Stimulated activated CD8-positive, alpha-beta memory T cell treated with anti-CD3 and anti-CD28 coated beads, Interleukin-12 subunit alpha, Interleukin-12 subunit beta, amount 100 ng/mL, for 24 hours (primary cell): ENCODE results near the gene KIF25.
"Not testable (repeated sequence)": the region's sequence is repeated elsewhere in the genome, so short reads cannot be mapped to it uniquely, and the experiment has no call there.

Experiments used
- DNase-seq: peaks from one replicate; pipeline ENCODE4 v3.0.0-alpha.2; 2020; ENCODE audit errors: extremely low read depth

The KIF25 gene

GRCh38 chr6:167993831-167994230 lies 3.6 kb upstream of the KIF25 start:
- no peak for DNase-seq

- no peak for DNase-seq
Observed at GRCh38 chr6:167995302-167995701, 2.2 kb upstream of the KIF25 start.

GRCh38 chr6:167995731-167996151 lies 1.7 kb upstream of the KIF25 start:
- DNase-seq: no peak

- no peak for DNase-seq
Observed at GRCh38 chr6:167996424-167997199, 859 bp upstream of the KIF25 start.

- no peak for DNase-seq
Observed at GRCh38 chr6:167998215-167998614, 744 bp downstream of the KIF25 start.

GRCh38 chr6:168000198-168001028 lies 2.9 kb downstream of the KIF25 start:
- no peak for DNase-seq

GRCh38 chr6:168001029-168001332 lies 3.5 kb downstream of the KIF25 start:
- no peak for DNase-seq

- DNase-seq: not testable (repeated sequence)
Observed at GRCh38 chr6:168001514-168001913, 4.0 kb downstream of the KIF25 start.

GRCh38 chr6:168002804-168003203 lies 5.3 kb downstream of the KIF25 start:
- DNase-seq: no peak

- no peak for DNase-seq
Observed at GRCh38 chr6:168004023-168004422, 6.6 kb downstream of the KIF25 start.

- DNase-seq: no peak
Observed at GRCh38 chr6:168004945-168005344, 7.5 kb downstream of the KIF25 start.

GRCh38 chr6:168005796-168006195 lies 8.3 kb downstream of the KIF25 start:
- DNase-seq: no peak

- no peak for DNase-seq
Observed at GRCh38 chr6:168007592-168008338, 10.3 kb downstream of the KIF25 start.

GRCh38 chr6:168009331-168009730 lies 11.9 kb downstream of the KIF25 start:
- no peak for DNase-seq

- DNase-seq: no peak
Observed at GRCh38 chr6:168011291-168011690, 13.8 kb downstream of the KIF25 start.

- no peak for DNase-seq
Observed at GRCh38 chr6:168012431-168013249, 15.2 kb downstream of the KIF25 start.

- DNase-seq: no peak
Observed at GRCh38 chr6:168013250-168013915, 15.9 kb downstream of the KIF25 start.

- DNase-seq: no peak
Observed at GRCh38 chr6:168014428-168014827, 17.0 kb downstream of the KIF25 start.

- DNase-seq: no peak
Observed at GRCh38 chr6:168015009-168015408, 17.5 kb downstream of the KIF25 start.

GRCh38 chr6:168015482-168016175 lies 18.2 kb downstream of the KIF25 start:
- no peak for DNase-seq
